HepG2 (cell line): ENCODE measurements around the gene PALM. TPM values are rescaled to one million over a fixed set of nuclear protein-coding genes. Genes with fewer than 3 reads are reported as not detected.

Experiments used
- ATAC-seq: fragments of 200-7000 bp; cut with Tn5 transposase; 3 replicates; pipeline ENCODE4 v1.9.1; 2020; ENCODE audit warnings: mild to moderate bottlenecking, moderate library complexity
- BruUV-seq: library from RNA; stranded (reverse); fragments of 400-500 nt; replicated peaks from 2 replicates; lab custom pipeline; 2021; lab: Mats Ljungman, UMichigan
- CTCF ChIA-PET: fragments of 300-600 bp; formaldehyde crosslinking; extraction: SDS; loops from one replicate; lab custom pipeline; 2021; ENCODE audit warnings: low total read pairs, inconsistent platforms, low intra/inter-chr PET ratio; lab: Yijun Ruan, JAX
- POLR2A ChIA-PET: fragments of 350-600 bp; sonication (Branson Sonifier 250); formaldehyde crosslinking; loops from one replicate; lab custom pipeline; 2020; ENCODE audit warnings: antibody characterized with exemption, inconsistent platforms; lab: Yijun Ruan, JAX
- DNase-seq: peaks from one replicate; pipeline ENCODE4 v3.0.0-alpha.2; 2015; ENCODE audit warnings: low spot score
- FAIRE-seq: peaks from 3 replicates; lab custom pipeline; 2011; peaks lifted over from hg19 to GRCh38; lab: Jason Lieb, UNC
- H2AFZ ChIP-seq: one replicate; pipeline ENCODE4 v1.6.1; 2011; ENCODE audit warnings: low read length, inconsistent platforms
- H3K27ac ChIP-seq: fragments of 300-600 bp; 3 replicates; pipeline ENCODE4 v1.8.0; 2011; ENCODE audit warnings: mixed run types, mild to moderate bottlenecking, mixed read lengths, low read length, inconsistent platforms; ENCODE audit not compliant: insufficient read depth; ENCODE audit errors: extremely low read length
- H3K27me3 ChIP-seq, 2 experiments: fragments of 200-600 bp in 1 of 2; 2 replicates in 1 of 2; 3 replicates in 1 of 2; pipeline versions ENCODE4 v1.6.0 to v1.8.0; 2011; ENCODE audit warnings: low read length in 2 of 2, mild to moderate bottlenecking in 2 of 2, moderate library complexity in 2 of 2, inconsistent platforms in 1 of 2; ENCODE audit not compliant: insufficient read depth in 2 of 2, control insufficient read depth in 1 of 2
- H3K36me3 ChIP-seq, 2 experiments: fragments of 200-600 bp in 1 of 2; replicated peaks in 1 of 2; 2 replicates in 1 of 2; 3 replicates in 1 of 2; pipeline versions ENCODE4 v1.5.1 to v1.8.0; 2011; ENCODE audit warnings: low read length in 2 of 2, inconsistent platforms in 1 of 2; ENCODE audit not compliant: insufficient read depth in 2 of 2, control insufficient read depth in 1 of 2
- H3K4me1 ChIP-seq: 2 replicates; pipeline ENCODE4 v1.5.1; 2012; ENCODE audit warnings: low read length, inconsistent platforms; ENCODE audit not compliant: insufficient read depth
- H3K4me2 ChIP-seq: 2 replicates; pipeline ENCODE4 v1.6.0; 2011; ENCODE audit warnings: low read depth, low read length, inconsistent platforms
- H3K4me3 ChIP-seq, 3 experiments: fragments of 200-600 bp in 1 of 3; sonication (generic), shearing (Covaris generic) in 1 of 3; replicated peaks in 1 of 3; 2 replicates each; pipeline ENCODE4 v1.5.1; 2011 to 2016; ENCODE audit warnings: low read length in 3 of 3, inconsistent platforms in 2 of 3, low read depth in 2 of 3, mild to moderate bottlenecking in 2 of 3, control low read depth in 1 of 3, mixed read lengths in 1 of 3; ENCODE audit not compliant: insufficient read depth in 1 of 3
- H3K79me2 ChIP-seq: one replicate; pipeline ENCODE4 v1.6.1; 2011; ENCODE audit warnings: low read length, inconsistent platforms; ENCODE audit not compliant: insufficient read depth
- H3K9ac ChIP-seq: 2 replicates; pipeline ENCODE4 v1.6.0; 2011; ENCODE audit warnings: mild to moderate bottlenecking, low read depth, low read length, inconsistent platforms; ENCODE audit not compliant: insufficient read depth
- H3K9me3 ChIP-seq: 2 replicates; pipeline ENCODE4 v1.5.1; 2012; ENCODE audit warnings: mild to moderate bottlenecking, low read length
- H4K20me1 ChIP-seq: 2 replicates; pipeline ENCODE4 v1.6.0; 2011; ENCODE audit warnings: inconsistent platforms, mild to moderate bottlenecking, low read length, moderate library complexity; ENCODE audit not compliant: insufficient read depth
- ETV5 ChIP-seq: IDR thresholded peaks from 2 replicates; pipeline ENCODE4 v1.6.1; 2018; ENCODE audit warnings: missing biosample characterization, missing genetic modification reagents, inconsistent platforms, borderline replicate concordance
- FOXO4 ChIP-seq: sonication (generic); formaldehyde crosslinking; conservative IDR thresholded peaks from 2 replicates; pipeline ENCODE4 v1.8.1; 2023; ENCODE audit warnings: missing genetic modification reagents
- HHEX ChIP-seq: IDR thresholded peaks from 2 replicates; pipeline ENCODE4 v1.6.1; 2016; ENCODE audit warnings: control low read depth
- HNRNPK ChIP-seq: fragments of 200-400 bp; formaldehyde crosslinking; IDR thresholded peaks from 2 replicates; pipeline ENCODE4 v1.6.1; 2018; ENCODE audit warnings: low read length, low read depth, moderate library complexity, mild to moderate bottlenecking; ENCODE audit not compliant: poor library complexity, severe bottlenecking
- MLXIP ChIP-seq: sonication (generic); formaldehyde crosslinking; IDR thresholded peaks from 2 replicates; pipeline ENCODE4 v1.9.0; 2021; ENCODE audit warnings: missing genetic modification reagents, borderline replicate concordance
- MYPOP ChIP-seq: sonication (generic); formaldehyde crosslinking; IDR thresholded peaks from 2 replicates; pipeline ENCODE4 v1.8.1; 2023; ENCODE audit warnings: mild to moderate bottlenecking, moderate library complexity, missing genetic modification reagents
- NR2F6 ChIP-seq, 2 experiments: IDR thresholded peaks; 2 replicates each; pipeline ENCODE4 v1.6.1; 2016; ENCODE audit warnings: antibody characterized with exemption in 1 of 2, mild to moderate bottlenecking in 1 of 2
- PAF1 ChIP-seq: IDR thresholded peaks from 2 replicates; pipeline ENCODE4 v1.6.1; 2016; ENCODE audit warnings: missing genetic modification reagents, missing compliant biosample characterization
- SIN3B ChIP-seq: fragments of 150-350 bp; IDR thresholded peaks from 2 replicates; pipeline ENCODE4 v1.6.1; 2014; ENCODE audit warnings: low read length
- ZNF30 ChIP-seq: sonication (generic); formaldehyde crosslinking; IDR thresholded peaks from 2 replicates; pipeline ENCODE4 v1.5.0; 2020; ENCODE audit warnings: mild to moderate bottlenecking, missing genetic modification reagents
- ZNF549 ChIP-seq: sonication (generic); formaldehyde crosslinking; IDR thresholded peaks from 2 replicates; pipeline ENCODE4 v1.5.0; 2020; ENCODE audit warnings: missing genetic modification reagents
- ZNF619 ChIP-seq: sonication (generic); formaldehyde crosslinking; IDR thresholded peaks from 2 replicates; pipeline ENCODE4 v1.4.0; 2020; ENCODE audit warnings: mild to moderate bottlenecking, missing genetic modification reagents
- ZNF850 ChIP-seq: sonication (generic); formaldehyde crosslinking; conservative IDR thresholded peaks from 2 replicates; pipeline ENCODE4 v1.9.0; 2021; ENCODE audit warnings: mild to moderate bottlenecking, missing genetic modification reagents
- WGBS: methylation state at CpG from one replicate; pipeline ENCODE4 v1.1.6; 2017; ENCODE audit warnings: low lambda C conversion rate; 5-methylcytosine and 5-hydroxymethylcytosine counted together
- in situ Hi-C: cut with HindIII; loops from 2 replicates; pipeline ENCODE4 v1.10.0; 2017; ENCODE audit warnings: low pct_unique_long_range_greater_than_20kb; ENCODE audit not compliant: extremely low pct_ligation_motif_present
- intact Hi-C: fragments of 100-400 bp; cut with micrococcal nuclease; formaldehyde crosslinking; loops from one replicate; pipeline ENCODE4 v1.10.0; 2022; ENCODE audit not compliant: unreplicated experiment
- polyA plus RNA-seq, 8 experiments: library from polyadenylated mRNA; depleted of rRNA in 3 of 8; stranded (reverse) in 7 of 8; unstranded in 1 of 8; fragments of >200 nt; fragmentation: Illumina TruSeq in 4 of 8; extraction: Trizol in 4 of 8; gene quantifications; 2 replicates each; pipeline versions ENCODE4 v1.2.1 to v1.2.3, GENCODE V29; 2011 to 2016; ENCODE audit warnings: low read depth in 4 of 8, missing spikeins in 1 of 8, mixed read lengths in 1 of 8; ENCODE audit not compliant: insufficient read depth in 1 of 8
- total RNA-seq, 5 experiments: library from RNA; depleted of rRNA; stranded (reverse); fragments of >200 nt; fragmentation: Illumina TruSeq; extraction: Trizol; gene quantifications; 2 replicates each; pipeline ENCODE4 v1.2.3, GENCODE V29; 2016; ENCODE audit warnings: low read depth in 1 of 5
- TF ChIP-seq, protein P1 (sequence below), 2 experiments: sonication (generic) in 1 of 2; formaldehyde crosslinking in 1 of 2; IDR thresholded peaks; 2 replicates each; pipeline versions ENCODE4 v1.5.1 to v1.6.1; 2011 to 2020; ENCODE audit warnings: borderline replicate concordance in 1 of 2, low read depth in 1 of 2, low read length in 1 of 2, mild to moderate bottlenecking in 1 of 2, missing genetic modification reagents in 1 of 2, moderate library complexity in 1 of 2
- TF ChIP-seq, protein P2 (sequence below): sonication (generic); formaldehyde crosslinking; IDR thresholded peaks from 2 replicates; pipeline ENCODE4 v1.5.0; 2020; ENCODE audit warnings: mild to moderate bottlenecking, missing genetic modification reagents, moderate library complexity

Gene PALM
- total and polyA plus RNA-seq, 2 of the 13 experiments (the other 11 are each of a cell fraction or from before 2014, with no cell fraction given), result 4.0 to 9.7 TPM

GRCh38 chr19:776549-776948 is 67.8 kb downstream of the PALM start:
- no peak overlapping the region for H3K4me3 ChIP-seq
- no TSS peak for BruUV-seq
- POLR2A ChIA-PET, result interaction anchor here (1.2 kb wide), 1 partner anchor 13 kb away, joined by 5 read pairs; no protein-coding TSS in a partner anchor
- no peaks in the 10 kb centered on the region for H4K20me1 ChIP-seq
- no peaks in the 10 kb centered on the region for H3K36me3 ChIP-seq
- DNase-seq (no peak), ATAC-seq (no peak), FAIRE-seq (no peak)
- peaks cover 42% of the 10 kb centered on the region for H3K4me1 ChIP-seq
- no peaks in the 10 kb centered on the region; a peak in 1 of 5 replicates for H3K27me3 ChIP-seq
- no peaks in the 10 kb centered on the region for H3K9me3 ChIP-seq
- 55% methylated on average over 18 of the region's 18 CpGs for WGBS
- in situ Hi-C loops, result no loop called here
- no peak overlapping the region for H2AFZ ChIP-seq
- no peak overlapping the region for H3K27ac ChIP-seq
- no peak overlapping the region for H3K9ac ChIP-seq
- no peak overlapping the region for H3K4me2 ChIP-seq
- H3K79me2 ChIP-seq, result no peaks in the 10 kb centered on the region
- intact Hi-C loops, result no loop called here
- CTCF ChIA-PET, result no interaction called here
- TF ChIP-seq ZNF549 (CRISPR knock-in tag) (no peak), ETV5 (CRISPR knock-in tag) (no peak), MLXIP (no peak), ZNF30 (CRISPR knock-in tag) (no peak), HNRNPK (no peak), ZNF850 (CRISPR knock-in tag) (no peak), PAF1 (no peak), SIN3B (no peak), MYPOP (CRISPR knock-in tag) (no peak), FOXO4 (CRISPR knock-in tag) (no peak), ZNF619 (no peak), HHEX (CRISPR knock-in tag) (no peak), NR2F6 (IDR thresholded peaks at IDR 0.05) (no peak), NR2F6 (CRISPR knock-in tag; IDR thresholded peaks at IDR 0.05) (no peak)
- TF ChIP-seq, protein P1, sequence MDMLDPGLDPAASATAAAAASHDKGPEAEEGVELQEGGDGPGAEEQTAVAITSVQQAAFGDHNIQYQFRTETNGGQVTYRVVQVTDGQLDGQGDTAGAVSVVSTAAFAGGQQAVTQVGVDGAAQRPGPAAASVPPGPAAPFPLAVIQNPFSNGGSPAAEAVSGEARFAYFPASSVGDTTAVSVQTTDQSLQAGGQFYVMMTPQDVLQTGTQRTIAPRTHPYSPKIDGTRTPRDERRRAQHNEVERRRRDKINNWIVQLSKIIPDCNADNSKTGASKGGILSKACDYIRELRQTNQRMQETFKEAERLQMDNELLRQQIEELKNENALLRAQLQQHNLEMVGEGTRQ (IDR thresholded peaks at IDR 0.05; ENCODE audit: low read depth, low read length), result no peak
- TF ChIP-seq, protein P1 (CRISPR knock-in tag; IDR thresholded peaks at IDR 0.05; ENCODE audit: borderline replicate concordance), result no peak
- TF ChIP-seq, protein P2, sequence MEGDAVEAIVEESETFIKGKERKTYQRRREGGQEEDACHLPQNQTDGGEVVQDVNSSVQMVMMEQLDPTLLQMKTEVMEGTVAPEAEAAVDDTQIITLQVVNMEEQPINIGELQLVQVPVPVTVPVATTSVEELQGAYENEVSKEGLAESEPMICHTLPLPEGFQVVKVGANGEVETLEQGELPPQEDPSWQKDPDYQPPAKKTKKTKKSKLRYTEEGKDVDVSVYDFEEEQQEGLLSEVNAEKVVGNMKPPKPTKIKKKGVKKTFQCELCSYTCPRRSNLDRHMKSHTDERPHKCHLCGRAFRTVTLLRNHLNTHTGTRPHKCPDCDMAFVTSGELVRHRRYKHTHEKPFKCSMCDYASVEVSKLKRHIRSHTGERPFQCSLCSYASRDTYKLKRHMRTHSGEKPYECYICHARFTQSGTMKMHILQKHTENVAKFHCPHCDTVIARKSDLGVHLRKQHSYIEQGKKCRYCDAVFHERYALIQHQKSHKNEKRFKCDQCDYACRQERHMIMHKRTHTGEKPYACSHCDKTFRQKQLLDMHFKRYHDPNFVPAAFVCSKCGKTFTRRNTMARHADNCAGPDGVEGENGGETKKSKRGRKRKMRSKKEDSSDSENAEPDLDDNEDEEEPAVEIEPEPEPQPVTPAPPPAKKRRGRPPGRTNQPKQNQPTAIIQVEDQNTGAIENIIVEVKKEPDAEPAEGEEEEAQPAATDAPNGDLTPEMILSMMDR (CRISPR knock-in tag), result no peak
